HG02970 (cell line): ENCODE measurements around the gene CMIP.

Experiments used
- ATAC-seq: cut with Tn5 transposase; IDR thresholded peaks from one replicate; pipeline ENCODE4 v1.9.1; 2021; ENCODE audit warnings: mild to moderate bottlenecking, moderate library complexity, moderate number of reproducible peaks; ENCODE audit not compliant: unreplicated experiment, low FRiP score

The CMIP gene

DNA sequence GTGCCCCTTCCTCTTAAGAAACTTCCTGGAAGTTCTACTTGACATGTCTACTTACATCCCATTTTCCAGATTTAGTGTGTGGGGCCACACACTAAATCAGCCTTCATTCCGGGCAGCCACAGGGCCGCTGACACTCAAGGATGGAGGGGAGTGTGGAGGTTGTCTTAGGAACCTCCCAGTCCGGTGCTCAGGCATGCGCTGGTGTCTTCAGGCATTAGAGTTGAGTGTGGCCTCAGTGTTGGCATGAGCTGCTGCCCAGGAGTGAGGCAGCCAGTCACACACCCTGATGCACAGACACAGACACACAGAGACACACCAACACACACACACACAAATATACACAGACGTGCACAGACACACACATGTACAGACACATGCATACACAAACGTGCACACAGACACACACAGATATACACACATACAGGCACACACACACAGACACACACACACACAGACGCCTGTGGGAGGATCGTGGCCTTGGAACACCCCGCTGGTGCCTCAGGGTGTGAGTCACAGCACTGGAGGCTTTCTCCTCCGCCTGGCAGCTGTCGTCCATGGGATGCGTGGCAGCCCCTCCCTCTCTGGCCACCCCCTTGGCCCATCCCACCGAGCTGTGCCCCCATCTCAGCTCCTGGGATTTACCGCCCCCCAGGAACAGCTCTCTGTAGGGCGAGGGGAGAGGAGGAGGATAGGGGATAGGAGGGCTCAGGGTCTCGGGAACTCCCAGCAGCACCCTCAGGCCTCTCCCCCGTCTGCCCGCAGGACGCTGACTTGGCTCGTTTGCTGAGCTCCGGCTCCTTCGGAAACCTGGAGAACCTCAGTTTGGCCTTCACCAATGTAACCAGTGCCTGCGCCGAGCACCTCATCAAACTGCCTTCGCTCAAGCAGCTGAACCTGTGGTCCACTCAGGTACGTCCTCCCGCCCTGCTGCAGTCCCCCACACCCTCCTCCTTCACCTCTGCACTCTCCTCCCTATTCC lies 258.9 kb downstream of the CMIP start:
- no peak for ATAC-seq

DNA sequence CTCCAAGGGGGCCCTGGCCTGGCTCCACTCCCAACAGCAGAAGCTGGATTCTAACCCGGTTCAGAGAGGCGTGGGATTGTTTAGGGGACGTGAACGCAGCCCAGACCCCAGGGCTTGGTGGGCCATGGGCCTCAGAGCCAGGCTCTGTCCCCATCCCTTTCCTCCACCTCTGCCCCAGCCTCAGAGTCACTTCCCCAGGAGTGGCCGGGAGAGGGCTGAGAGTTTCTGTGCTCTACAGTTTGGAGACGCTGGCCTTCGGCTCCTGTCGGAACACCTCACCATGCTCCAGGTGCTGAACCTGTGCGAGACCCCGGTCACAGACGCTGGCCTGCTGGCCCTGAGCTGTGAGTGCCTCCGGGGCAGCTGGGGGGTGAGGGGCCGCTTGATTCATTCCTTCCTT lies 260.7 kb downstream of the CMIP start:
- ATAC-seq = no peak

DNA sequence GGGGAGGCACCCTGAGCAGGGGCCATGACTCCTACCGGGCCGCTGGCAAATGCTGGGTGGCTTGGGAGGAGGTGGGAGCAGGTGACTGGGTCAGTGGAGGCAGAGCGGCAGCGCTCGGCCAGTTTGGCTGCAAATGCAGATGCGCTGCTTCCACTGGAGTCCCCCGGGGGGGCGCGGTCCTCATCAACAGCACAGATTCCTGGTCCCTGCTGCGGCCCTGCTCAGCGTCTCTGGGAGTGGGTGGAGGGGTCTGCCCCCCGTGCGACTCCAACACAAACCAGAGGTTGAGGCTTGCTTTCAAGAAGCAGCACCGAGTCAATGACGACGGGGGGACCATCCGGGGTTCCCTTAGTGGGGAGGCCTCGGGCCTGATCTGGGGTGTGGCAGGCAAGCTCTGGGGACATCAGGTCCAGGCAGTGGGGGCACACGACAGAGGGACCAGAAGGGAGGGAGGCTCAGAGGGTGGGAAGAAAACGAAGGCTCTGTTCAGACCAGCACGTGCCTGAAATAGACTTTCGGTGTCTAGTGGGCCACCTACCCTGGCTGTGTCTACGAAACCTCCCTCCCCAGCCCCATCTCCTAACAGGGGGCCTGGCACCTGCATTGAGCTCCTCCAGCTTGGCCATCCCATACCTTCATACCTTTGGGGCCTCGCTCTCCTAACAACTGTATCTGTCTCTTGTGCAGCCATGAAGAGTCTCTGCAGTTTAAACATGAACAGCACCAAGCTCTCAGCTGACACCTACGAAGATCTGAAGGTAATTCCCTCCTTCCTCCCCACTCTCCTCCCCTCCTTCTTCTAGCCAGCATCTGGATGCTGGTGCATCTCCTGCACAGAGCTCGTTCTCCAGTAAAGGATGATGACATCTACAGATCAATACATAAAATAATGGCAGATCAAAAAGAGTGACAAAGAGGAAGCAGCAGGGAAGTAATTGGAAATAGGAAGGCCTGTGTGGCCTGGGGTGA lies 262.0 kb downstream of the CMIP start:
- ATAC-seq = no peak

DNA sequence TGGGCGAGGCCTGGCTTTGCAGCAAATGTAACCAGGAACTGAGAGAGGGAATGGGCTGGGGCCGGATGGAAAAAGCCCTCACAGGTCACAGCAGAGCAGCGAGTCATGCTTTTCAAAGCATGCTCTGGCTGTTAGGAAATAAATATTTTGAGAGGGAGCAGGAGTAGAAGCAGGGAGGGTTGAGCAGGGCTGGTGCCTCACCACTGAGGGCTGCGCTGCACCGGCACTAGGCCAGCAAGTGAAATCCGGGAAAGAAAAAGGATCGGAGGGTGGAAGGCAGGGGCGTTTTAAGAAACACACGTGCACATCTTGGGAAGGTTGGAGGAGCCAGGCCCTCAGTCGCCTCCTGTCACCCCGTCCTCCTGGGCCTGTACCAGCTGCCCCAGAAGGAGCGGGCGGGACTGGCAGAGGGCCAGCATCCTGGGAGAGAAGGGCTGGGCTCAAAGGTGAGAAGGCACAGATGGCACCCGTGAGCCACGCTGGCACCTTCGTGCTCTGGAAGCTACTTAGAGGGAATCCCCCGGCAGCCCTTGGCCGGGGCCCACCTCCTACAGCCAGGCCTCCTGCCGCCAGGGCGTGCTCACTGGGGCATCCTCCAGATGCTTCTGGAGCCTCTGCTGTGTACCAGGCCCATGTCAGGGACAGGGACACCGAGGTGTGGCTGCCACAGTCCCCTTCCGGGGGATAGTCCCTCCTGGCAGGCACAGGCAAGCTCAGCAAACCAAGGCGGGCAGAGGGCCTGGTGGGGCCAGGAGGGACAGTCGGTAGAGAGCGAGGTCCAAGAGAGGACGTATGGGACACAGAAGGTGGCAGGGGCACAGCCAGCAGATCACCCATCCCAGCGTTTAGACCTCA lies 263.0 kb downstream of the CMIP start:
- no peak for ATAC-seq

DNA sequence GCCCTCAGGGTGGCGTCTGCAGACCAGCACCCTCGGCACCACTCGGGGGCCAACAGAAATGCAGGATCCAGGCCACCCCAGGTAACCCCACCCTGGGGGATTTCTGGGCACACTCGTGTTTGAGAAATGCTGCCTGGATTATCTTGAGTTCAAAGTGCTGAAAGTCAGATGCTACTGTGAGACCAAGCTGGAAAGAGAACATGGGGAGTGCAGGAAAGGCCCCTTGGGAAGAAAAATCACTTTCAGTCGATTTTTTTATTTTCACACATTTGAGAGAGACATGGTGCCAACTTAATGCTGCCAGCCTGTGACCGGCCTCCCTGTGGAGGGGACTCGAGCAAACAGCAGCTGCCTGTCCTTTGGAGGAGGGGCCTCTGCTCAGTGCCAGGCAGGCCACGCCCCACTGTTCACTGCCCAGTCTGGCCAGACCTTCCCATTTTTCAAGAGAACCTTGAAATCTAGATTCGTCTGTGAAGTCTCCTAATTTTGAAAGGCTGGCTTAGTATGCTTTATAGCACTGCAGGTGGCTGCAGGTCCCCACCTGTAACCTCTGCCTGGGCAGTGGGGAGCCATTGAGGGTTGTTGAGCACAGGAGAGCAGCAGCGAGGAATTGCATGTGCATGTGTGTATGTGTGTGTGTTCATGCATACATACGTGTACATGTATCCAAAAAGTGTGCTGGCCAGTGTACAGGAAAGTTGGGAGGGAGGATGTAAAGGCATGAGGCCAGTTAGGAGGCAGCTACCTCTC lies 263.8 kb downstream of the CMIP start:
- ATAC-seq = no peak

DNA sequence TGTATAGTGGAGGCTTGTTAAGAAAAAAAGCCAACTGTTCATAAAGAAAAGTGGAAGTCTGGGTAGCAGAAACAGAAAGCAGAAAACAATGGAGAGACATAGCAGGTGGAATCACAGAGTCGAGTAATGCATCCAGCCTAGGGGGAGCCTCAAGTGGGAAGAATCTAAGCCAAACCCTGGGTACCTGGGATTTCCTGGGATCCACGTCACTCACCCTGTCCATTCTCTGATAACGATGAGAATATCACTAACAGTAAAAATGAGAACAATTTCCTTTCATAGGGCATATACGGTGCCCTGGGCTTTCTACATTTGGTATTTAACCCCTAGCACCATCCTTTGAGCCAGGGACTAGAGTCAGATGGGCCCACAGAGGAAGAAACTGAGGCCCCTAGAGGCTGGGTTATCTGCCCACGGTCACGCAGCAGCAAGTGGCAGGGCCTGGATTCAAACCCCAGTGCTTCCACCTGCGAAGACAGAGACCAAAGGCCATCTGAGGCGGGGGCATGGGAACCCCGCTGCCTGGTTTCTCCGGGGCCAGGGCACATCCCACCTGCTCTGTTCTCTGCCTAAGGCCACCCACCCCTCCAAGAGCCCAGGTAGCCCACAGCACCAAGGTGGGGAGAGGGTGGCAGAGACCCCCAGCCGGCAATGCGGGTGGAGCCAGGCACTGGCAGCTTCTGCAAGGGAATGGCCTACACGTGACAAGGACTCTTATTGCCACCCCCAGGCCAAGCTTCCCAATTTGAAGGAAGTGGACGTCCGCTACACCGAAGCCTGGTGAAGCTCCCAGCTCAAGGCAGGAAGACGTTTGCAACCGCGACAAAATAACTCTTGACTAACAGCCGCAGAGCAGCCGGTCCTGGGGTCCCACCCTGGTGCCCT lies 264.6 kb downstream of the CMIP start:
- no peak for ATAC-seq

DNA sequence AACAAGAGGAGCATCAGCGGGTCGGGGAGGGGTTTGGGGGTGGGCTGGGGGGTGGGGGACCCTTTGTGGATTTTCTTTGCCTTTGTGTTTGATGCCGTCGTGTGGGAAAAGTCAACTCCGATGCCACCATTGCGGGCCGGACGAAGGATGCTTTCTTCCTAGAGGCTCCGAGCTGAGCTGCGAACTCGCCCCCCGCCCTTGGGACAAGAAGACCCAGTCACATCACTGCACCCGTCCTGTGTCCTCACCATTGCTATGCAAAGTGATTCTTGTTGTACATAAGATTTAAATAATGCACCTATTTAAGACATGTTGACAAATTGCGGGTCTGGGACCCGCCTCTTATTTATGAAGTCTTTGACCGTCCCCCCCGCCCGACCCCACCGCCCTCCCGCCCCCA lies 265.4 kb downstream of the CMIP start:
- ATAC-seq = no peak

DNA sequence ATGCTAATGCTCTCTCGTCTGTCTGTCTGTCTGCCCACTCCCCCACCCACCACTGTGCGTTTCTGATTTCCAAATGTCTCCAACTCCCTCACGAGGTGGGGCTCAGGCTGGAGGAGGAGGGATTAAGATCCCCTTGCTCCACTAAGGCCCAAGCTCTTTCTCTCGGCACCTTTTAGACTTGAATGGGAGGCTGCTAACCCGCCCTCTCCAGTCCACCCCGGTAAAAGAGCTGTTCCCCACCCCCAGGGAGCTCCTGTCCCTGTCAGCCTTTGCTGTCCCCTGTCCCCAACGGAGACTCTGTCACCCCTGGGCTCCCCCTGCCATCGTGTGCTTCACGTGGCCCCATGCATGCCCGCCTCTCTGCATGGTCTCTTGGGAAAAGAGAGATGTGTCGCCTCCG lies 266.0 kb downstream of the CMIP start:
- no peak for ATAC-seq

DNA sequence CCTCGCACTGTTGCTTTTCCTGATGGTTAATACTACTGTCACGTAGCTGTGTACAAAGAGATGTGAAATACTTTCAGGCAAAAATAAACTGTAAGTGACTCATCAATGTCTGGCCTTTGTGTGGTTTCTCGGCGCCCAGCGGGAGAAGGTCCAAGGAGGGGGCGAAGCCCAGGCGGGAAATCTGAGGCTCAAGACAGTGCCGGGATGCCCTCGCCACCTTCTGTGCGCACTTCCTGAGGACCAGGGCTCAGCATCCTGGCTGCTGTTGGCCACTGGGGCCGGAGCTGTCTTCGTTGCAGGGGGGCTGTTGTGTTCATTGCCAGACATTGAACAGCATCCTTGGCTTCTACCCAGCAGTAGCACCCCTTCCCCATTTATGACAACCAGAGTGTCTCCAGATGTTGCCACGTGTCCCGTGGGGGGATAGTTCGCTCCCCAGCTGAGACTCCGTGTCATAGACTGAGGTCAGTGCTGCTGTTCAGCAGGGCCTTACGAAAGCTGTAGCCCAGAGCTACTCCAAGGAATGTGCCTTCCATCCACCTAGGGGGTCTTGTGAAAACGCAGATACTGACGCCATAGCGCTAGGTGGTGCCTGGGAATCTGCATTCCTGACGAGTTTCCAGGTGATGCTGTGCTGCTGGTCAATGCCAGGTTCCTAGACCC lies 267.2 kb downstream of the CMIP start:
- no peak for ATAC-seq

DNA sequence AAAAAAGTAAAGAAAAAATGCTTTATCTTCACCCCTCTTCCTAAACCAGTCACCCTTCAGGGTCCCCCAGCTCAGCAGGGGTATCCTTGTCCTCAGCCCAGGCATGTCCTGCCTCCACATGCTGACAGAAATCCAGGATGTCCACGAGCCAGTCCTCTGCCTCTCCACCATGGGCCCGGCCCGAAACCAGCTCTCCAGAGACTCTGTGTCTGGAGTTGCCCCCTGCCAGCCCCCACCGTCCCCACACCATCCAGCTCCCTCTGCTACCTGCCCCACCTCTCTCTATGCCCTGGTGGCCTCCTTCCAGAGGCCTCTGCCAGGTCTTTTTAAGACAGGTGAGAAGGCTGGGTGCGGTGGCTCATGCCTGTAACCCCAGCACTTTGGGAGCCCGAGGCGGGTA lies 268.1 kb downstream of the CMIP start:
- ATAC-seq = no peak

DNA sequence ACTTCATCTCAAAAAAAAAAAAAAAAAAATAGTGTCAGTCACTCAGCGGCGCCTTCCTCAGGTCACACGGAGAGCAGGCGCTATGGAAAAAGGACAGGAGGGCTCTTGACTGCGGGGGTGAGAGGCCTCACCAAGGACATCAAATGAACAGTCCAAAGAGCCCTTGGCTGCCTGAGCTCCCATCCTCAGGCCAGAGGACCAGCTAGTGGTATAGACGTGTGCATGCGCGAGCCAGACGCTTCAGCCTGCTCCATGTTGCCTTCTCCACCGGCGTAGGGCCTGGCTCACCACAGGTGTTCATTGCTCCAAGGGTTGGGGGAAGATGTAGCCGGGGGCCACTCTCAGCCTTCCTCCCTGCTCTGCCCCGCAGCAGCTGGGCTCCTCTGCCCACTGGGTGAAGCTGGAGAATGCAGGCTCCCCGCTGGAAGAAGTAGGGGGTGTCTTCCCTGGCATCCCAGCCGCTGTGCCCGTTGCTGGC lies 268.7 kb downstream of the CMIP start:
- ATAC-seq = no peak

DNA sequence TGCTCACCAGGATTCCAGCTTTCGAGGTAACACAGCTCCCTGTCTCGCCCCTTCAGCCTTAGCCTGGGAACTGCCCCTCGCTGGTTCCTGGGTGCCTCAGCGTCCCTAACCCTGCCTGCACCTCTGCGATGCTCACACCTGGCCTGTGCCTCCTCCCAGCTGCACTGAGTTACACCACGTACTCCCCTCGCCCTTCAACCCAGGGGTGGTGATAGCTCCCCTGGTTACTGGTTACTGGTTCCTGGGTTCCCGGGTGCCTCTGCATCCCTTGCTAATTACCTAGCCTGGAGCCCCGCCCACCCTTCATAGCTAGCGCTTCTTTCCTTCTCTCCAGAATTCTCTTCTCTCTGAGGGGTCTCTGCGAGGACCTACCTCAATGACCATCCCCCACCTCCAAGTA lies 269.2 kb downstream of the CMIP start:
- no peak for ATAC-seq

DNA sequence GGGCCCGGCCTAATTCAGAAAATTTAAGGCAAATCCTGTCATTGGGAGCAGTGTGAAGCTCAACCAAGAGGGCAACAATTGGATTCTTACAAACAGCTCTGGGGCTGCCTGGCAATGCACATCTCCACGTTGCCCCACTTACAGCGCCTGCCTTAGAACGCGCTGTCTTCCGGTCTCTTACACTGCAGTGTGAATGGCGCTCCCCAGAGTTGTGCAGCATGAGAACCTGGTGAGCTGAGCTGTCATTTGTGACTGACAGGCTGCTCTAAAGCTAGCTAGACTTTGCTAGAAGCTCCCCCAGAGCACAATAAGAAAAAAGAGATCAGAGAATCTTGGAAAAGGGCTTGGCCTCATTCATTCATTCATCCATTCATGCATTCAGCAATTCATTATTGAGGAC lies 270.0 kb downstream of the CMIP start:
- ATAC-seq = no peak

DNA sequence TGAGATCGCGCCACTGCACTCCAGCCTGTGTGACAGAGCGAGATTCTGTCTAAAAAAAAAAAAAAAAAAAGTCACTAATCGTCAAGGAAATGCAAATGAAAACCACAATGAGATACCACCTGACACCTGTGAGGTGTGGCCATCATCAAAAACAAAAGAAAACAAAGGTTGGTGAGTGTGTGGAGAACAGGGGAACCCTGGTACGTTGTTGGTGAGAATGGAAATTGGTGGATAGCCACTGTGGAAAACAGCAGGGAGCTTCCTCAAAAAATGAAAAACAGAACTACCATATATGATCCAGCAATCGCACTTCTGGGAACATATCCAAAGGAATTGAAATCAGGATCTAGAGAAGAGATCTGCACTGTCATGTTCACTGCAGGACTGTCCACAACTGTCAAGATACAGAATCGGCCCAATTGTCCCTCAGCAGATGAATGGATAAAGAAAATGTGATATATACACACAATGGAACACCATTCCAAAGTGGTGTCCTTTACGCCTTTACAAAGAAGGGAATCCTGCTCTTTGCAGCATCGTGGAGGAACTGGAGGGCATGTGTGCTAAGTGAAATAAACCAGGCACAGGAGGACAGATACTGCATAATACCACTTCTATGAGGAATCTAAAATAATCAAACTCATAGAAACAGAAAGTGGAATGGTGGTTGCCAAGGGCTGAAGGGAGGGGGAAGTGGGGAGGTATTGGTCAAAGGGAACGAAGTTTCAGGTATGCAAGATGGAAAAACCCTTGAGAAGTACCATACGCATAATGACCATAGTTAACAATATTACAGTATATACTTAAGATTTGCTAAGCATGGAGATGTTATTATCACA lies 271.0 kb downstream of the CMIP start:
- peak; percentile 44 for ATAC-seq

DNA sequence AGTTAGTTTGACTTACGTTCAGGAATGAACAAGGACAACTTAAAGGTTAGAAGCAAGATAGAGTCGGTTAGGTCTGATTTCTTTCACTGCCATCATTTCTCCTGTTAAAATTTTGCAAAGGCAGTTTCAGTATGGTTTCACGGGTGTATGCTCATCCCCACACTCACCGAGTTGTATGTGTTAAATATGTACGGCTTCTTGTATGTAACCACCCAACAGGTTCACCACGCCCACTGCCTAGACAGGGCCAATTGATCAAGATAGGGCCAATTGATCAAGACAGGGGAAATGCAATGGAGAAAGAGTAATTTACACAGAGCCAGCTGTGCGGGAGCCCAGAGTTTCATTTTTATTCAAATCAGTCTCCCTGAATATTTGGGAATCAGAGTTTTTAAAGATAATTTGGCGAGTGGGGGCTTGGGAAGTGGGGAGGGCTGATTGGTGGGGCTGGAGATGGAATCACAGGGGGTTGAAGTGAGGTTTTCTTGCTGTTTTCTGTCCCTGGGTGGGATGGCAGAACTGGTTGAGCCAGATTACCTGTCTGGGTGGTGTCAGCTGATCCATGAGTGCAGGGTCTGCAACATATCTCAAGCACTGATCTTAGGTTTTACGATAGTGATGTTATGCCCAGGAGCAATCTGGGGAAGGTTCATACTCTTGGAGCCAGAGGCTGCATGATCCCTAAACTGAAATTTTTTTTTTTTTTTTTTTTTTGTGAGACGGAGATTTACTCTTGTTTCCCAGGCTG lies 272.0 kb downstream of the CMIP start:
- no peak for ATAC-seq

DNA sequence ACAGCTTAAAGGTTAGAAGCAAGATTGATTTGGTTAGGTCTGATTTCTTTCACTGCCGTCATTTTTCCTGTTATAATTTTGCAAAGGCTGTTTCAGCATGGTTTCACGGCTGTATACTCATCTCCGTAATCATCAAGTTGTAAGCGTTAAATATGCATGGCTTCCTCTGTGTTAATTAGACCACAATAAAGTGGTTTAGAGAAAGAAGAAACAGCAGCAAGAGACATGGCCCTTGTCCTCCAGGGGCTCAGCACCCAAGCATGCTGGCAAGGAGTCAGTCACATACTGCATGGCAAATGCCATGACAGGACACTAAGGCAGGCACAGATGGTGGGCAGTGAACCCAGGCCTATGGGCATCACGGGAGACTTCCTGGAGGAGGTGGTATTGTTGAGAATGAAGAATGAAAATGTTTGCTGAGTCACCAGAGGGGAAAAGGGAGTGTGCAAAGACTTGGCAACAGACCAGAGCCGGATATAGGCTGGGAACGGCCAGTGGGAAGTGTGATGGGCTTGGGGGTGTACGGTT lies 273.1 kb downstream of the CMIP start:
- ATAC-seq = no peak
